Measurements from ENCODE around the gene AMDHD2.

GRCh38 chr16:2495041-2495440 lies 25.1 kb upstream of the AMDHD2 start:
- TF ChIP-seq SUZ12 (IDR thresholded peaks at IDR 0.05; ENCODE audit: extremely low read depth, insufficient read depth, insufficient read length), result no peak
- no peak for TF ChIP-seq ZNF274 (IDR thresholded peaks at IDR 0.05; ENCODE audit: low read depth, low read length)
- TF ChIP-seq YY1 (IDR thresholded peaks at IDR 0.05; ENCODE audit: insufficient read depth, insufficient read length), result no peak
